AG08396 (cell line): ENCODE data around the gene HLA-DQA2.
"Not testable (repeated sequence)": the region's sequence is repeated elsewhere in the genome, so short reads cannot be mapped to it uniquely, and the experiment has no call there.

ENCODE experiments used
- DNase-seq: peaks from one replicate; pipeline ENCODE4 v3.0.0; 2012; ENCODE audit warnings: low spot score, mixed read lengths

Gene HLA-DQA2

DNA sequence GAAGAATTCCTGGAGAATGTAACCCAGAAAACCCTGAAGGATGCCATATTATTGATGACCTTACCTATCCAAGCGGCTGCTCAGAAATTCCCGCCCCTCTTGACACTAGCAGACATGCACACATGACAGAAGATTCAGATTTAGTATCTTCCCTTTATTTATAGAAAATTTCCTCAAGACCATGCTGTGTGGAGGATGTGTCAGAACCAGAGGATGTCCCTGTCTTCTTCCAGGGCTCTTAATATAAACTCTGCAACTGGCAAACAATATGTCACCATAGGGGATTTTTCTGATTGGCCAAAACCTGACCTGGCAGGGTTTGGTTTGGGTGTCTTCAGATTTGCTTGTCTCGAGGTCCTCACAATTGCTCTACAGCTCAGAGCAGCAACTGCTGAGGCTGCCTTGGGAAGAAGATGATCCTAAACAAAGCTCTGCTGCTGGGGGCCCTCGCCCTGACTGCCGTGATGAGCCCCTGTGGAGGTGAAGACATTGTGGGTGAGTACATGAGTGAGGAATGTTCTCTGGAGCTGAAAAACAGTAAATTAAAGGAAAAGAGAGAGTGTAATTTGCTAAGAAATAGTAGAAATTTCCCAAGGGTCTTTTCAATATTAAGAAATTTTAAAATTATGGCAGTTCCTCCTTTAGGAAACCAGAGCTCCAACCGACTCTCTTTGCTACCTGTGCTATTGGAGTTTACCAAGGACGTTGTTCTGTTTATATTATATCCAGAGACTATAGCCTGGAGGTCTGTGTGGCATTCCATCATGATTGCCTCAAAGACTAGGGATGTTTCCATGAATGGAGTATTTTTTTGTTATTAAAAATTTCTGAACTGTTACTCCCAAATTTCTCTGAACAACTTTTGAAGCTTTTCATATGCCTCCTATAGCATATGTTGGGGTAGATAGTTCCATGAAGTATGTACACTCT lies at the start of gene HLA-DQA2:
Gene HLA-DQA2, plus strand, starts transcription at position 361 of the 930 bp plus-strand sequence. Its CDS starts 53 bp downstream, at position 414.
- no peak for DNase-seq

DNA sequence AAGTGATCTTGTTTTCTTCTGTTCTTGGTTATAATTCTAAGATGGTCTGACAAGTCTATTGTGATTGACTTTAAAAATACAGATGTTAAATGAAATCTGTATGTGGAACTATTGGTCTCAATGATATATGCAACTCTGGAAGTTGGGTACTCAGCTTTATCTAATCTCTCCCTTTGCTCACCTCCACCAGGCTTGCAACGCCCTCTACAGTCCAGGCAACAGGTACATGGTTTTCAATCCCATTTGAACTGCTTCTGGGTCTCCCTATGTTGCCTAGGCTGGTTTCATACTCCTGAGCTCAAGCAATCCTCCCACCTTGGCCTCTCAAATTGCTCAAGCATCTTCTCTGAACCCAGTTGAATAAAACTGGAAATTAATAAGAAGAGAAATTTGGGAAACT lies 49.2 kb upstream of the HLA-DQA2 start:
- DNase-seq, result no peak

DNA sequence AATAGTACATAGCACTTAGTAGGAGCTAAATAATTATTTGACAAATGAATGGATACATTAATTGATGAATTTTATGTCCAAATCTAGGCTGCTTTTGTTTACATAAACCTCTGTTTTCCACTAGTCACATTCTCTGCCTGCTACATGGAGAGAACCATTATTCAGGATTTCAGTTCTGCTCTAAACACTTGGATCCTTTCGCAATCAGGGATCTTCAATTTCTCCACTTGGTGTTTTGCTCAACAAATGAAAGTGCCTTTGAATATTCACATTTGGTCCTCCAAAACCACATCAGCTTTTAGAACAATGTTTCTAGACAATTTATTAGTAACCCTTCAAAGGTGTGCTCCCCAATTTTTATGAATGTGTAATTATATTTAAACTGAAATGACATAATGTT lies 44.2 kb upstream of the HLA-DQA2 start:
- DNase-seq, result no peak

DNA sequence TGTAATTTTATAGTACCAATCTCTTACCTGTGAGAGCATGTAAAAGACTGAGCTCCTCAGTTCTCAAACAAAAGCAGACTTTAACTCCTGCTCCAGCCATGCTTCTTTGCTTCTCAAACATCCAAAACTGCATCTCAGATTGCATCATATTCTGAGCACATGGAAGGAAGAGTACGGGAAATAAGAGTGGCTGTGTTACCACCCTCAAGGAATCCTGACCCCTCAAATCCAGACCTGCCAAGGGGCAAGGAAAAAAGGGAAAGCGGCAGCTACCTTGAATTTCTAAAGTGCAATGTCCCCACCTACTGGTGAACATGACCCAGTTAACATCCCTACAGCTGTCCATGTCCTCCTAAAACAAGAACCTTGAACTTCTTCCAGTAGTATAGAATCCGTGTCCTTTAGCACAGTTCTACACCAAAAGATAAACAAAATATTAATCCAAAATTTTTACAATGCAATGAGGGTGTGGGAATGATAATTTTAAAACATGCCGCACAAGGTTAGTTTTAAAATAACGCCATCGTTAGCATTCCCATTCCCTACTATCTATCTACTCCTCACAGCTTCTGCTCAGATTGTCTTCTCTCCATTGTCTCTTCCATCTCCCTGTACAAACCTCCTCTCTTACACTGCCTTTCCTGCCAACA lies 40.7 kb upstream of the HLA-DQA2 start:
- DNase-seq, result peak; percentile 39

DNA sequence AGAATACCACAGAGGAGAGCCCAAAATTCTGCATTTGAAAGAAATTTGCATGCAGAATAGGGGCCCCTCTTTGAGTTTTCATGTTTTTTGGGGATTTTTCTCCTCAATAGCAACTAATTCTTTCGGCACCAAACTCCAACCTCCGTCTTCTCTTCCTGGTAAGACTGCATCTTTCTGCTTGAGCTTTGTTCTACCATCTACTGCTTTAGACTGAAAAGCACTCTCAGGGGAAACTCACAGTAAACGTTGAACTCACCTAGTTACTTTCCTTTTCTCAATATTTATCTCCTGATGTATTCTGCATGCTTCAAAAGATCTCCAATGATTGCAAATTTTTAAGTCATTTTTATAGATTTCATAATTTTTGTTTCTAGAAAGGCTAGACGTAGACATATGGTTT lies 37.8 kb upstream of the HLA-DQA2 start:
- DNase-seq, result no peak

DNA sequence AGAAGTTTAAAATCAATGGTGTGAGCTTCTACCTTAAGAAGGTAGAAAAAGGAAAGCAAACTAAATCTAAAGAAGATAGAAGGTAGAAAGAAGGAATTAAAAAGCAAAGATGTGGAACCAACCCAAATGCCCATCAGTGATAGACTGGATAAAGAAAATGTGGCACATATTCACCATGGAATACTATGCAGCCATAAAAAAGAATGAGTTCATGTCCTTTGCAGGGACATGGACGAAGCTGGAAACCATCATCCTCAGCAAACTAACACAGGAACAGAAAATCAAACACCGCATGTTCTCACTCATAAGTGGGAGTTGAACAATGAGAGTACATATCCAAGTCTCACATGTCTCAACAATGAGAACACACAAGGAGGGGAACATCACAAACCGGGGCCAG lies 36.0 kb upstream of the HLA-DQA2 start:
- DNase-seq, result not testable (repeated sequence)

DNA sequence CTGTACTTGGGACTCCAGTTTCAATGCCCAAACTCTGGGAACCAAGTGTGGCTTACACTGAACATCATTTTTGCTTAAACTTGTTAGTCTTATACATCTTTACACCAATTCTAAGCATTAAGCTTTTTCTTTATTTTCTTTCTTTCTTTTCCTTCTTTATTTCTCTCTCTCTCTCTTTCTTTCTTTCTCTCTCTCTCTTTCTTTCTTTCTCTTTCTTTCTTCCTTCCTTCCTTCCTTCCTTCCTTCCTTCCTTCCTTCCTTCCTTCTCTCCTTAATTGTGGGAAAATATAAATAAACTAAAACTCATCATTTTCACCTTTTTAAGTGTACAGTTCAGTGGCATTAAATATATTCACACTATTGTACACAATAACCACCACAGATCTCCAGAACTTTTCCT lies 31.6 kb upstream of the HLA-DQA2 start:
- DNase-seq, result no peak

DNA sequence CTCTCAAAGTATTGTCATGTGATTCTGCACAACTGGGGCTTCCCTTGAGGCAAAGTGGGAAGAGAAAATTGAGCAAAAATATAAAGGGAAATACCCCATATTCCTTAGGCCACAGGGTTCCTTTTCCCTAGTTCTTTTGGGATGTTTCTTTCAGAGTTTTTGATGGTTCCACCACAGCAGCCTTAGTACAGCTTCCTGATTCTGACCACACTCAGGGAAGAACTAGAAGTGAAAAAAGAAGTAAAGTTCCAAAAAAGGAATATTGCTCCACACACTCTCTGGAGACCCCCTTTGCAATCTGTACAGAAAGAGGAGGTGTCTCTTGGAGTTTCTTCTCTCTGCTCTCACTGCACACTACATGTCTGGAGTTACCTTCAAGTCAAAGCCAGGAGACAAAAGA lies 27.9 kb upstream of the HLA-DQA2 start:
- no peak for DNase-seq

DNA sequence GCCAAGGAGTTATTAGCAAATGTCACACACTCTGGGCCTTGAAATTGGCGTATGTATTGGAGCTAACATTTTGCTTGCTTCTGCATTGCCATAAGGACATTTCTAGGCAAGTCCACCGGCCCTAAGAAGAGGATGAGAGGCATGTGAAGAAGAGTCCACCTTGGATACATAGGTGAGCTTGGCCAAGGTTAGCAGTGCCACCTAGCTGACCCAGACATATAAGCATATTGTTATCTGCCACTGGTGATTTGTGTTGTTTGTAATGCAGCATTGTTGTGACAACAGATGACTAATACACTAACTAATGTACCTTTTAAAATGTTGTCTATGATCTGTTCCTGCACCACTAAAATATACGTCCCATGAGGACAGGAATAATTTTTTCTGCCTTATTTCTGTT lies 24.8 kb upstream of the HLA-DQA2 start:
- no peak for DNase-seq

DNA sequence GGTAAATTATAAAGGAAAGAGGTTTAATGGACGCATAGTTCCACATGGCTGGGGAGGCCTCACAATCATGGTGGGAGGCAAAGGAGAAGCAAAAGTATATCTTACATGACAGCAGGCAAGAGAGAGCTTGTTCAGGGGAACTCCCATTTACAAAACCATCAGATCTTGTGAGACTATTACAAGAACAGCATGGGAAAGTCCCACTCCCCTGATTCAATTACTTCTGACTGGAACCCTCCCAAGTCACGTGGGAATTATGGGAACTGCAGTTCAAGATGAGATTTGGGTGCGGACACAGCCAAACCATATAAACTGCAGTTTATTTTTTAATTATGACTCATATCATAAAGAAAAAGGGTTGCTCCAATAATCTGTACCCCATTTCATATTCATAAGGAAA lies 22.3 kb upstream of the HLA-DQA2 start:
- no peak for DNase-seq

DNA sequence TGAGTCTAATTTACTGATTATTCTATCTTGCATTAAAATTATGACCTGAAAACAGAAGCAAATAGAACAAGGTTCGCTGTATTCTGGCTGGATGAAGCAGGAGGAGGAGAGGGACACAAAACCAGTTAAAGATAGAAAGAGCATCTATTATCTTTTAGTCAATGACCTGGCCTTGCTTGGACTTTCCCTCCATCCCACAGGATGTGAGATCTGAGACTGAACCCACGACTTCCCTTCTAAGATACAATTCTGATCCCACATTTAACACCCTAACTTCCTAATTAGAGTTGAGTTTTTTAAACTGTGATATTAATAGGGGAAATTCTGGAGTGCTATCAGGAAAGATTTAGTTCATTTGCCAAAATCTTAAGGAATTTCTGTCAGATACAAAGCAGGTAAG lies 3.1 kb upstream of the HLA-DQA2 start:
- DNase-seq, result no peak

DNA sequence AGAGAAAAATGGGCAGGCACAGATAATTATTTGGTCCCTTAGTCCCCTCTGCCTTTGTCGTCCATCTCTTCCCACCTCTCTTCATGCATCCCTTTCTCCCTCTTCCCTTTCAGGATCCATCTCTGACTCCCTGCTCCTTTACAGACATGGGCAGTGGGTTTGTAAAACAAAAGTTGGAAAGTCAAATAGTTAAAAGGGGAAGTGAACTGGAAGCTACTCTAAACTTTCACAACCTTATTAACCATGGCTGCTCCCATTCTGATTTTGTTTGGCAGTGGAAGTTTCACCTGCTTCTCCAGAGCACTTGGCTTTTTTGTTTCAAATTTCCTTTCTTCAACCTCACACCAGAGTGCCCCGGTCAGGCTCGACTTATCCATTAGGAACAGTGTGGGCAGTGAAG lies 1.2 kb downstream of the HLA-DQA2 start:
- DNase-seq, result no peak

DNA sequence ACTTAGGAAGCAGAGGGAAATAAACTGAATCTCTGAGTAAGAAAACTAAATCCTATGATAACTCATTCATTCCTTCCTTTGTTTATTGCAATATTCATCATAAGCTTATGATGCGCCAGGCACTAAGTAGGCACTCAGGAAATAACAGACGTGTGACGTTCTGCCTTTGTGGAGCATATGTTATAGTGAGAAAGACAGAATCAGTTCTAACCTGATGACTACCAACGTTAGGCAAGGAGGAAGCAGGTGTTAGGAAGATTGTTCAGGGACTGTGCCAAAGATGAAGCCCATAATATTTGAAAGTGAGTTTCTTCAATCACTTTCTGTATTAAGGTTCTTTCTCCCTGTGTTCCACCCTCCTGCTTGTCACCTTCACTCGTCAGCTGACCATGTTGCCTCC lies 3.6 kb downstream of the HLA-DQA2 start:
- DNase-seq, result no peak

DNA sequence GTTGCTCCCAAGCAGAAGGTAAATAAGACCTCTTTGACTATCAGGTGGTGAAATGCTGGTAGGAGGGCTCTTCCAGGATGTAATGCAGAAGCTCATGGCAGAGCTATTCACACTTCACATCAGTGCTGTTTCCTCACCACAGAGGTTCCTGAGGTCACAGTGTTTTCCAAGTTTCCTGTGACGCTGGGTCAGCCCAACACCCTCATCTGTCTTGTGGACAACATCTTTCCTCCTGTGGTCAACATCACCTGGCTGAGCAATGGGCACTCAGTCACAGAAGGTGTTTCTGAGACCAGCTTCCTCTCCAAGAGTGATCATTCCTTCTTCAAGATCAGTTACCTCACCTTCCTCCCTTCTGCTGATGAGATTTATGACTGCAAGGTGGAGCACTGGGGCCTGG lies 4.5 kb downstream of the HLA-DQA2 start:
- DNase-seq, result not testable (repeated sequence)

DNA sequence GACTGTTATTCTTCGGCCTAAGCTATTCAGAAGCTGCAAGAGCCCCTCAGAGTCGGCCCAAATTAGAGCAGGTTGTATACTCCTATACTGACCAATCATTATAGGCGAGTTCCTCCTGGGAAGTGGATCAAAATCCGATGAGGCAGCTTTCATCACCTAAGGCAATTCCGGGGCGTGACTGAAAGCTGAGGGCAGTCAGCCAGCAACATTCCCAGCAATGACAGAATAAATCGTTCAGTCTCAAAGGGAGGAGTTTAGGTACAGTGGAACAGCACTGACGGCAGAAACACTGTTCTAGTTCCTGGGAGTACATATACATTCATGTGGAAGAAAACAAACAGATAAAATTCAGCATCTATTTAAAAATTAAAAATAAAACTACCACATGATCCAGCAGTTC lies 11.4 kb downstream of the HLA-DQA2 start:
- no peak for DNase-seq

DNA sequence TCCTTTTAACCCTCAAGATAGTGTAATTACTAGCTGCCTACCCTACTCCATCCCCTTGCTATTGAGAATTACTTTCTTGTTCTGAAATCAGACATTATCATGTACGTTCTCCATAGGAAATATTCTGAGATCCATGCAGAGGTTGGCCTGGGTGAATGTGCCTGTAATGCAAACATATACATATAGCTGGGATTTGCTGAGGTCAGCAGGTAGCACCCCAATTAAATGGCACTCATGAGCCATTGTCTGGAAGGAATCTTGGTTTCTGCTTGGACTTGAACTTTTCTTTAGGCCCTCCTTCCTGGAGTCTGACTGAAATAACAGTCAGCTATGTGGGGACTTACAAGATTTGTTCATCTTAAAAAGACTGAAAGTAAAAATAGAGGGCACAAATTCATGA lies 18.5 kb downstream of the HLA-DQA2 start:
- DNase-seq, result no peak

DNA sequence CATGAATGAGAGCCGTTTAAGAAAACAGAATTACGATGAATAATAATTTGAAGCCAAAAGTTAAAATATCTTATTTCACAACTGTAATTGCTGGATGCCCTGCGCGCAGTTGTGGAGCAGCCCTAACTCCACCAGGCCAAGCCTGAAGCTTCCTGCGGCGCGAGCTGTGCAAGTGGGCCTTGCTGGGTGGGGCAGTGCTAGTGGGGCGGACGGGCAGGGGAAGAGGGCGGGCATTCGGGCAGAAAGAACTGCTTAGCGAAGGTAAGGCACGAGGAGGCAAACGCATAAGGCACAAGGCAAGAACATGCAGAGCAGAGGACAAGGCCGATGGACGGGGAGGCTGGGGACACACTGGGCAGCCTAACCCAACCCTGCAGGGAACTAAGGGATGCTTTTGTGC lies 19.9 kb downstream of the HLA-DQA2 start:
- DNase-seq, result no peak

DNA sequence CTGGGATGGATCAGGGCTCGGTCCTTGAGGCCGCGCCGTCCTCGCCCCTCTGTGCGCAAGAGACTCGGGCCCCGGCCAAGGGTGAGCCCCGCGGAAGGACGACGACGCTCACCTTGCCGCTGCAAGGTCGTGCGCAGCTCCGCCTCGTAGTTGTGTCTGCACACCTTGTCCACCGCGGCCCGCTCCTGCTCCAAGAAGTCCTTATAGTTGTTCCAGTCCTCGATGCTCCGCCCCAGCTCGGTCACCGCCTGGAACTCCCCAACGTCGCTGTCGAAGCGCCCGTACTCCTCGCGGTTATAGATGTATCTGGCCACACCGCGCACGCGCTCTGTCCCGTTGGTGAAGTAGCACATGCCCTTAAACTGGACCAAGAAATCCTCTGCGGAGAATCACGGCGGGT lies 20.4 kb downstream of the HLA-DQA2 start:
- DNase-seq, result no peak

DNA sequence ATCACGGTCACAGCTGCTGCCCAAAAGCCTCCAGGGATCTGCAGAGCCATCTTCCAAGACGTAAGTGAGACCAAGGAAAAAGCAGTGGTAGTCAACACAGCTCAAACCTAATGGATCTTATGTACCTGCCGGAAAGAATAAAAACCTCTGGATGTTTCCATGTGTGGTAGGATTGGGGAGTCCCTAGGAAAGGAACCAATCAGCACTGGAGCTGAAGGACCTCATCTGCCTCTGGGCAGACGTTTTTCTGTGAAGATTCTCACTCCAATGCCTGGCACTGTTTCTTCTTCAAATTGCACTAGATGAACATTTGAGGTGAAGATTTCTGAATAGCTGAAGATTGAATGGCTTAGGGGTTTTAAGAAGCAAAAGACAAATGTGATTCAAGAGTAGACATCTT lies 22.2 kb downstream of the HLA-DQA2 start, which contains the start of gene HLA-DQB2:
Gene HLA-DQB2, minus strand, starts transcription at position 112 of the 400 bp plus-strand sequence. Its CDS starts 62 bp downstream, at position 50.
- peak; percentile 11 for DNase-seq

DNA sequence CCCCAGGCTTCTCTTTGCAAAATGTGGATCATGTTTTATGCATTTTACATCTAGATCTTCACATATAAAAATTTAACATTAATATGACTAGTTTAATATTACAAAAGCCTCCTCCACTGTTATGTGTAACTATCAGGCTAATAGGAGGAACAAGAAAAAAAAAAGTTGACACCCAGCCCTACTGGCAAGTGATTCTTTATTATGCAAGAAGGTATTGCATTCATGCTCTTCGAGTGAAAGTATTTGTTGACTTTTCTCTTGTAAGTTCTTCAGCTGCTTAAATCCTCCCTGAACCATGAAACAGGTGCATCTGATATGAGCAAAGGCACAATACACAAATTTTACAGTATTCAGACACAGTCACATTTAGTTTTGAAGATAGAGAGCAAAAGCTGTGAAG lies 22.9 kb downstream of the HLA-DQA2 start:
- DNase-seq, result no peak

DNA sequence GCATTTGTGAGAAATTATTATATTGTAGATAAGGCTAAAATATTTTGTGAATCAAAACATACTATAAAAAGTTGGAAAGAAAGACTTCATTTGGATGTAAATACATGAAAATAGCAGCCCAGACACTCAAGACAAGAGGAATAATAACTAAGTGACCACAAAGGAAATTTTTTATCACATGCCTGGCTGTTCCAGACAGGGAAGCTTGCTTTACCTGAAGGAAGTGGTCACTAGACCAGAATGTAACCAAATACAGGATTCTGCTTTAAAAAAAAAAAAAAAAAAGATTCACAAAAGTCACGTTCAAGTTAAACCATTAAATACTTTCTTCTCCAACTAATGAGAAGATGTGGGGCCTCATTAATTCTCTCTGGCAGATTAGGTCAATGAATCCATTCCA lies 31.5 kb downstream of the HLA-DQA2 start:
- no peak for DNase-seq

DNA sequence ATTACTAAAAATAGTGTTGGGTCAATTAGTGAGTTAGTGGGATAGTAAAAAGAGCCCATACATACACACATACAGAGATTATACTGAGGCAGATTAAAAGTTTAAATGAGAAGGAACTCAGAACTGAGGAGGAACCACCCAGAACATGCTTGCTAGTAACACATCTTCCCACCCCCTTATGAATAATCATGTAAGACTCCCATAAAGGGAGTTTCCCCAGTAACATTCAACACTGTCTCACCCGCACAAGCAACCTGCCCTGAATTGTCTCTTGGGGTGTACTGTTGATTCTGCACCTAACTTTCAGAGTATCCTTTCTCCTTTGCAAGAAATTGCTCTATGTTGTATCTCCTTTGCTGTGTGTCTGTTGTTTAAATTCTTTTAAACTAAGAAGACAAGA lies 33.2 kb downstream of the HLA-DQA2 start:
- DNase-seq, result no peak

DNA sequence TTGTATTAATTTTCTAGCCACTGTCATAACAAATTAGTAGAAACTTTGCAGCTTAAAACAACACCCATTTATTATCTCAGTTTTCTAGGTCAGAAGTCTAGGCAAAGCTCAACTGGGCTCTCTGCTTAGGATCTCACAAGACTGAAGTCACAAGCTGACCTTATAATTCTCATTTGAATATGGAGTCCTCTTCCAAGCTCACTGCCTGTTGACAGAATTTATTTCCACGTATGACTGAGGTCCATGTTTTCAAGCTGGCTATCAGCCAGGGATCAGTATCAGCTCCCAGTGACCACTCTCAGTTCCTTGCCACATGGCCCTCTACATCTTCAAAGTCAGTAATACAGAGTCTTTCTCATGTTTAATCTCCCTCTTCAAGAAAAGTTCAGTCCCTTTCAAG lies 33.9 kb downstream of the HLA-DQA2 start:
- DNase-seq, result no peak
